MCF 10A (cell line): ENCODE data around the gene GIPC1. TPM values are rescaled to one million over a fixed set of nuclear protein-coding genes. Genes with fewer than 3 reads are reported as not detected.

Source experiments
- BruUV-seq: library from RNA; stranded (reverse); fragments of 400-500 nt; replicated peaks from 2 replicates; lab custom pipeline; 2021; lab: Mats Ljungman, UMichigan
- CTCF ChIA-PET: fragments of 300-600 bp; sonication (Branson Sonifier 250); formaldehyde crosslinking; extraction: SDS; loops from one replicate; lab custom pipeline; 2021; ENCODE audit warnings: antibody characterized with exemption, inconsistent platforms; lab: Yijun Ruan, JAX
- POLR2A ChIA-PET: fragments of 300-600, 350-650 bp; sonication (Branson Sonifier 250); formaldehyde crosslinking; extraction: SDS; loops from one replicate; lab custom pipeline; 2020; ENCODE audit warnings: antibody characterized with exemption, inconsistent platforms; lab: Yijun Ruan, JAX
- DNase-seq: peaks from one replicate; pipeline ENCODE4 v3.0.0-alpha.2; 2018; ENCODE audit not compliant: unreplicated experiment
- H3K27ac Mint-ChIP-seq: one replicate; pipeline ENCODE4 v1.8.0; 2022; ENCODE audit warnings: mild to moderate bottlenecking, low read depth, mixed read lengths; ENCODE audit not compliant: unreplicated experiment
- H3K27me3 Mint-ChIP-seq: one replicate; pipeline ENCODE4 v1.8.0; 2022; ENCODE audit warnings: mixed read lengths; ENCODE audit not compliant: insufficient read depth, unreplicated experiment
- H3K36me3 Mint-ChIP-seq: one replicate; pipeline ENCODE4 v1.8.0; 2022; ENCODE audit warnings: mild to moderate bottlenecking, moderate library complexity, mixed read lengths; ENCODE audit not compliant: insufficient read depth, unreplicated experiment
- H3K4me1 Mint-ChIP-seq: one replicate; pipeline ENCODE4 v1.8.0; 2022; ENCODE audit warnings: mixed read lengths; ENCODE audit not compliant: insufficient read depth, unreplicated experiment
- H3K4me3 Mint-ChIP-seq: one replicate; pipeline ENCODE4 v1.8.0; 2022; ENCODE audit warnings: mild to moderate bottlenecking, moderate library complexity, mixed read lengths; ENCODE audit not compliant: unreplicated experiment
- H3K9me3 Mint-ChIP-seq: one replicate; pipeline ENCODE4 v1.8.0; 2022; ENCODE audit warnings: mixed read lengths; ENCODE audit not compliant: unreplicated experiment
- CTCF ChIP-seq: fragments of 200-600 bp; IDR thresholded peaks from one replicate; pipeline ENCODE4 v1.8.0; 2022; ENCODE audit warnings: antibody characterized with exemption, mild to moderate bottlenecking; ENCODE audit not compliant: unreplicated experiment
- intact Hi-C: fragments of 100-400 bp; cut with micrococcal nuclease; formaldehyde crosslinking; loops from 2 replicates; pipeline ENCODE4 v1.14.1; 2022
- total RNA-seq: library from RNA; stranded (reverse); gene quantifications from 2 replicates; pipeline ENCODE4 v1.2.3, GENCODE V29; 2022

Gene GIPC1
- total RNA-seq, 1 experiment from 2014 or later, result 108 TPM

DNA sequence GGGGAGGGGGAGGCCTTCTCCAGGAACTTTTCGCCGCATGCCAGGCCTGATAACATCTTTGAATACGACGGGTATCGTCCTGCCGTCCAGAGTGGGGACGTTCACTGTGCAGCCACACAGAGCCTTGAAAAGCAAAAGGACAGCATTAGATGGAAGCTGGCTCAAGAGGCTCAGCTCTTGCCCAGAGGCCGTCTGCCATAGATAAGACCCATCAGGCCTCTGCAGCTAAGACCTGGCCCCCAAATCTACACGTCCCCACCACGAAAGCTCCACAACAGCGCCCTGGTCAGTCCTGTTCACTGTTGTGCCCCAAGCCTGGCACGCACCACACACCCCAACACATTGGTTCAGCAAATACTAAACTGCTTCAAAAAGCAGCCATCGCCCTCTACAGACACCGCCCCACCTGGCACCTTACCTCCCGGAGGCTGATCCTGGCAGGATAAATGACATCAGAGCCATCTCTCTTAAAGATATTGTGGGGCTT, 20.2 kb upstream of the GIPC1 start:
- BruUV-seq, result no TSS peak
- Mint-ChIP-seq H3K4me3 (peak overlapping the region; percentile 87), H3K27me3 (no peaks in the 10 kb centered on the region), H3K36me3 (peaks cover 58% of the 10 kb centered on the region), H3K9me3 (no peaks in the 10 kb centered on the region), H3K27ac (peak overlapping the region; percentile 97), H3K4me1 (peaks cover 26% of the 10 kb centered on the region)
- DNase-seq, result no peak
- ChIA-PET POLR2A (interaction anchor here (0.6 to 15.7 kb wide), 15 partner anchors 11 to 663 kb away, joined by 3 to 203 read pairs (median 5); partner anchors contain the start of genes ADGRE5, GIPC1 and TECR), CTCF (interaction anchor here (0.5 to 7.9 kb wide), 14 partner anchors 10 to 708 kb away, joined by 3 to 53 read pairs (median 4); partner anchors contain the start of gene GIPC1)
- intact Hi-C loops, result loop anchor here (2.0 kb wide), 1 partner anchor 35 kb away; no protein-coding TSS in a partner anchor
- peak; percentile 21 for TF ChIP-seq CTCF

DNA sequence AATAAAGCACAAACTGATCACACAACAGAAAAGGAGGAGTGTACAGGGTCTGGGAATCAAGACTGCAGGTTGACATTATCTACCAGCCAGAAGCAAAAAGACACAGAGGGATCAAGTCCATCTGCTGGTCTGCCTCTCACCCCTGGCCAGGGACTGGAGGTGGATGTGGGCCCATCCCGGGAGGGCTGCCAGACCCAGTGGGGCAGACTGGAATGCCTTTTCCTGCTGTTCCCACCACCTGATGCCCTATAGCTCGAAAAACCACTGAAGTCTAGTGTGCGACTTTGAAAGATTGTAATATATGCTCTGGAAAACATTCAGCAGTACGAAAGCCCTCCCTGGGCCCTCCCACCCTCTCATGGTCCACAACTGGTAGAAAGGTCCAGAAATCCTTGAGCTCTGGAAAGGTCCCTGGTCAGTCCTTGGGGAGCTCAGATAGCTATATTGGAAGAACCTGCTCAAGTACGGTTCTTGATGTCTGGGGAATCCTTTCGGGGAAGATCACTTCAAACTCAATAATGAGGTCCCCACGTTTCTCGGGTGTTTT, 19.6 kb upstream of the GIPC1 start:
- intact Hi-C loops, result loop anchor here (2.0 kb wide), 1 partner anchor 35 kb away; no protein-coding TSS in a partner anchor
- DNase-seq, result no peak
- no peaks in the 10 kb centered on the region for H3K9me3 Mint-ChIP-seq
- no peaks in the 10 kb centered on the region for H3K27me3 Mint-ChIP-seq
- CTCF ChIA-PET, result interaction anchor here (0.5 to 7.9 kb wide), 10 partner anchors 10 to 707 kb away, joined by 3 to 53 read pairs (median 4); no protein-coding TSS in a partner anchor
- BruUV-seq, result no TSS peak
- peaks cover 29% of the 10 kb centered on the region for H3K4me1 Mint-ChIP-seq
- H3K27ac Mint-ChIP-seq, result peak overlapping the region; percentile 97
- no peak for TF ChIP-seq CTCF
- POLR2A ChIA-PET, result interaction anchor here (0.6 to 15.7 kb wide), 10 partner anchors 11 to 663 kb away, joined by 3 to 203 read pairs (median 4); partner anchors contain the start of genes ADGRE5, GIPC1 and TECR
- peak overlapping the region; percentile 87 for H3K4me3 Mint-ChIP-seq
- peaks cover 58% of the 10 kb centered on the region for H3K36me3 Mint-ChIP-seq

GRCh38 chr19:14514215-14514863, 18.4 kb upstream of the GIPC1 start:
- intact Hi-C loops, result no loop called here
- peak overlapping the region; percentile 87 for H3K4me3 Mint-ChIP-seq
- no peak for TF ChIP-seq CTCF
- no peak for DNase-seq
- H3K27ac Mint-ChIP-seq, result no peak overlapping the region
- no peaks in the 10 kb centered on the region for H3K27me3 Mint-ChIP-seq
- H3K9me3 Mint-ChIP-seq, result no peaks in the 10 kb centered on the region
- H3K36me3 Mint-ChIP-seq, result peaks cover 58% of the 10 kb centered on the region
- H3K4me1 Mint-ChIP-seq, result peaks cover 24% of the 10 kb centered on the region
- POLR2A ChIA-PET, result interaction anchor here (1.3 to 15.7 kb wide), 3 partner anchors 12 to 37 kb away, joined by 4 to 203 read pairs (median 64); partner anchors contain the start of gene GIPC1
- CTCF ChIA-PET, result interaction anchor here (0.6 to 7.9 kb wide), 2 partner anchors 9 to 377 kb away, joined by 3 to 53 read pairs; no protein-coding TSS in a partner anchor
- BruUV-seq, result no TSS peak
